ENCODE measurements around the gene PDZD2. TPM values are rescaled to one million over a fixed set of nuclear protein-coding genes. Genes with fewer than 3 reads are reported as not detected.

Gene PDZD2
- total RNA-seq, 3 donors from 2014 or later (not counting 1 experiment from before 2014, with no cell fraction given): 0.50 to 1.3 (median 0.66) TPM

DNA sequence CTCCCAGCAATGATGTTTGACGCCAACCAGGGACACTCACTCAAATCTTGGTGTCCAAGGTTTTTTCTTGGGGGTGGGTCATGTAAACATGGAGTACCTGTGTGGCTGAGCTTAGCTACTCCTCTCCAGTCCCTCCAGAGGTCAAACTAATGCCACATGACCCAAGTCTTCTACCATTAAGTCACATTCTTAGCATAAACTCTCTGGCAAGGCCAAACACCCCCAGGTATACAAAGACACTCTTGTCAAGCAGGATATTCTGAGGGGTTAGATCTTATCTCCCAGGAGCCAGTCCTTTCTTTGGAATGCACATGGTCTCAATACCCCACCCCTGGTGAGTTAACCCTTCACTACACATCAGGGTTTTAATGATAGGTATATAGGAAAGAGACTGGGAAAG lies 161.4 kb downstream of the PDZD2 start:
- DNase-seq (no peak), ATAC-seq (no peak)
- Mint-ChIP-seq H3K4me3 (no peak overlapping the region), H3K36me3 (no peaks in the 10 kb centered on the region), H3K4me1 (no peaks in the 10 kb centered on the region), H3K27ac (no peak overlapping the region), H3K9me3 (no peaks in the 10 kb centered on the region), H3K27me3 (ENCODE audit: low read depth in 2 of 2) (peaks cover 4 to 15% of the 10 kb centered on the region in 2 donors)
- TF ChIP-seq, protein P1, sequence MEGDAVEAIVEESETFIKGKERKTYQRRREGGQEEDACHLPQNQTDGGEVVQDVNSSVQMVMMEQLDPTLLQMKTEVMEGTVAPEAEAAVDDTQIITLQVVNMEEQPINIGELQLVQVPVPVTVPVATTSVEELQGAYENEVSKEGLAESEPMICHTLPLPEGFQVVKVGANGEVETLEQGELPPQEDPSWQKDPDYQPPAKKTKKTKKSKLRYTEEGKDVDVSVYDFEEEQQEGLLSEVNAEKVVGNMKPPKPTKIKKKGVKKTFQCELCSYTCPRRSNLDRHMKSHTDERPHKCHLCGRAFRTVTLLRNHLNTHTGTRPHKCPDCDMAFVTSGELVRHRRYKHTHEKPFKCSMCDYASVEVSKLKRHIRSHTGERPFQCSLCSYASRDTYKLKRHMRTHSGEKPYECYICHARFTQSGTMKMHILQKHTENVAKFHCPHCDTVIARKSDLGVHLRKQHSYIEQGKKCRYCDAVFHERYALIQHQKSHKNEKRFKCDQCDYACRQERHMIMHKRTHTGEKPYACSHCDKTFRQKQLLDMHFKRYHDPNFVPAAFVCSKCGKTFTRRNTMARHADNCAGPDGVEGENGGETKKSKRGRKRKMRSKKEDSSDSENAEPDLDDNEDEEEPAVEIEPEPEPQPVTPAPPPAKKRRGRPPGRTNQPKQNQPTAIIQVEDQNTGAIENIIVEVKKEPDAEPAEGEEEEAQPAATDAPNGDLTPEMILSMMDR (IDR thresholded peaks at IDR 0.05): no peak
- no peaks in the 10 kb centered on the region for H3K4me1 ChIP-seq (ENCODE audit: control insufficient read depth, insufficient read depth, low read length)
- intact Hi-C loops (cut with micrococcal nuclease): no loop called here
- no peak overlapping the region for H3K27ac ChIP-seq (ENCODE audit: low read length)
- H3K9me3 ChIP-seq (ENCODE audit: control insufficient read depth, insufficient read depth, low read length): no peaks in the 10 kb centered on the region
- 100% methylated on average over 1 of the region's 1 CpG for WGBS (ENCODE audit: insufficient coverage)
- no peak overlapping the region for H3K4me3 ChIP-seq (ENCODE audit: low read length)
- no peaks in the 10 kb centered on the region for H3K36me3 ChIP-seq (ENCODE audit: control insufficient read depth, insufficient read depth, low read length)
- H3K27me3 ChIP-seq (ENCODE audit: control insufficient read depth, insufficient read depth, low read length): no peaks in the 10 kb centered on the region

DNA sequence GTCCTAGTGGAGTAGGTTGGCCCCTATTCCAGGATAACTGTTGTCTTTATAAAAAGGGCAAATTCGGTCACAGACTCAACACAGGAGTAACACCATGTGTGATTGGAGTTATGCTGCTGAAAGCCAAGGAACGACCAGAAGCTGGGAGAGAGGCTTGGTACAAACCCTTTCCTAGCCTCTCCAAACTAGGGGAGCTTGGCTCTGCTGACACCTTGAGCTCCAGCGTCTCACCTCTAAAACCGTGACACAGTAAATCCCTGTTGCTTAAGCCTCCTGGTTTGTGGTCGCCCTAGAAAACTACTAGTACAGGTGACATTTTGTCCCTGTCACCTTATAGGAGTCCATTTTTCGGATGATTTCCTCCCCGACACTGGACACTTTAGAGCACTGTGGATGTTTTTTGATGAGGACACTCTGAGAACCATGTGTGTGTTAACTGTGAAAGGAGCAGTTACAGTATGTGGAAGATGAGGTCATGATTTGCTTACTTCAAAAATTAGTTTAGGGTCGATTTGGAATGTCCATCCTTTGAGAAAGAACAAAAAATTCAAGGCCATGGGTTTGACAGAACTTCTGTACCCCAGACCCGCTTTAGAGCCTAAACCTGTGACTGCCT lies 167.0 kb downstream of the PDZD2 start:
- Mint-ChIP-seq H3K27ac (no peak overlapping the region), H3K36me3 (no peaks in the 10 kb centered on the region), H3K4me3 (no peak overlapping the region), H3K4me1 (no peaks in the 10 kb centered on the region), H3K27me3 (ENCODE audit: low read depth in 2 of 2) (peaks cover 0 to 4% of the 10 kb centered on the region in 2 donors), H3K9me3 (no peaks in the 10 kb centered on the region)
- DNase-seq (no peak), ATAC-seq (no peak)
- H3K9me3 ChIP-seq (ENCODE audit: control insufficient read depth, insufficient read depth, low read length): no peaks in the 10 kb centered on the region
- H3K27ac ChIP-seq (ENCODE audit: low read length): no peak overlapping the region
- no peaks in the 10 kb centered on the region for H3K36me3 ChIP-seq (ENCODE audit: control insufficient read depth, insufficient read depth, low read length)
- H3K27me3 ChIP-seq (ENCODE audit: control insufficient read depth, insufficient read depth, low read length): no peaks in the 10 kb centered on the region
- 78% methylated on average over 9 of the region's 9 CpGs for WGBS (ENCODE audit: insufficient coverage)
- no peaks in the 10 kb centered on the region for H3K4me1 ChIP-seq (ENCODE audit: control insufficient read depth, insufficient read depth, low read length)
- H3K4me3 ChIP-seq (ENCODE audit: low read length): no peak overlapping the region
- TF ChIP-seq, protein P1 (IDR thresholded peaks at IDR 0.05): no peak
- intact Hi-C loops (cut with micrococcal nuclease): no loop called here

DNA sequence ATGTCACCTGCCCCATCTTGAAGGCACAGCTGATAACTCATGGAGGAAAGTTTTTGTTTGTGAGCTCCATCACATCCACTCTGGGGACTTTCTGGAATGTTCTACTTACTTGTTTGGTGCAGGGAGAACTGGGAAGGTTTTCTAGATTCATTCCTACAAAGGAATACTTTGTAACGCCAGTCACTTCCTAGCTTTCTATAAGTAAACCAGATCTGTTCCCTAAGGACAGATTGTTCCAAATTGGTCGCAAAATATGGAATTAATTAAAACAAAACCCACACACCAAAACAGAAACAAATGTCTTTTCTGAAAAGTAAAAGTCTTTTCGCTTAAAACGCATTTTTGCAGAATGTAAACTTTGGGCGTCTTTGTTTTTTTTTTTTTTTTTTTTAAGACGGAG lies 167.6 kb downstream of the PDZD2 start:
- no peaks in the 10 kb centered on the region for H3K4me1 Mint-ChIP-seq
- H3K9me3 ChIP-seq (ENCODE audit: control insufficient read depth, insufficient read depth, low read length): no peaks in the 10 kb centered on the region

More for the DNA sequence above, 167.6 kb downstream of the PDZD2 start:
- Mint-ChIP-seq H3K27me3 (ENCODE audit: low read depth in 2 of 2) (no peaks in the 10 kb centered on the region), H3K9me3 (no peaks in the 10 kb centered on the region), H3K4me3 (no peak overlapping the region), H3K27ac (no peak overlapping the region), H3K36me3 (no peaks in the 10 kb centered on the region)
- Histone ChIP-seq H3K27me3 (ENCODE audit: control insufficient read depth, insufficient read depth, low read length) (no peaks in the 10 kb centered on the region), H3K4me3 (ENCODE audit: low read length) (no peak overlapping the region), H3K27ac (ENCODE audit: low read length) (no peak overlapping the region), H3K4me1 (ENCODE audit: control insufficient read depth, insufficient read depth, low read length) (no peaks in the 10 kb centered on the region), H3K36me3 (ENCODE audit: control insufficient read depth, insufficient read depth, low read length) (no peaks in the 10 kb centered on the region)
- DNase-seq (no peak), ATAC-seq (no peak)
- TF ChIP-seq, protein P1 (IDR thresholded peaks at IDR 0.05): no peak
- WGBS (ENCODE audit: insufficient coverage): 96% methylated on average over 6 of the region's 6 CpGs
- intact Hi-C loops (cut with micrococcal nuclease): no loop called here

Data from natural killer cell (primary cell).